ENCODE data around the gene SLC37A4.
"Not testable (repeated sequence)": the region's sequence is repeated elsewhere in the genome, so short reads cannot be mapped to it uniquely, and the experiment has no call there.

Gene SLC37A4

DNA sequence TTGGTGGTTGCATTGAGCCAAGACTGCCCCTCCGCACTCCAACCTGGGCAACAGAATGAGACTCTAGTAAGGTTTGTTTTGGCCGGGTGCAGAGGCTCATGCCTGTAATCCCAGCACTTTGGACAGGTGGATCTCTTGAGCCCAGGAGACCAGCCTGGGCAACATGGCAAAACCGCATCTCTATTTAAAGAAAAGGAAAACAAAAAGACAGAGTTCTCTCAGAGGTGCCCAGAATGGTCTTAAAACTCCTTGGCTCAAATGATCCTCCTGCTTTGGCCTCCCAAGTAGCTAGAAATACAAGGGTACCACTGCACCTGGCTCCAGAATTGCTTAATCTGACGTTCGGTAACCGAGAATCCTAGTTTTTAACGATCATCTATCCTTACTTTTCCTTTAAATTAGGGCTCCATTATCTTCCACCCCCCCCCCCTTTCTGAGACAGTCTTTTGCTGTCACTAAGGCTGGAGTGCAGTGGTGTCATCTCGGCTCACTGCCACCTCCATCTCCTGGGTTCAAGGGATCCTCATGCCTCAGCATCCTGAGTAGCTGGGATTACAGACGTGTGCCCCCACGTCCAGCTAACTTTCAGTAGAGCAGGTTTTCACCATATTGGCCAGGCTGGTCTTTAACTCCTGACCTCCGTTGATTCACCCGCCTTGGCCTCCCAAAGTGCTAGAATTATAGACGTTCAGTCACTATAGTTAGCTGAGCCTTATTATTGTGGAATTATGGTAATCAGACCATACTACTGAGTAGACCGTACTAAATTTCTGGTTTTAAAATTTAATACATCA, 14.3 kb downstream of the SLC37A4 start:
- no peak for DNase-seq

- DNase-seq = no peak
These were observed 15.5 kb downstream of the SLC37A4 start for GRCh38 chr11:119015054-119015611.

- DNase-seq = no peak
These were observed 16.3 kb downstream of the SLC37A4 start for GRCh38 chr11:119014209-119014924.

- DNase-seq = no peak
These were observed 18.0 kb downstream of the SLC37A4 start for GRCh38 chr11:119012629-119013170.

DNA sequence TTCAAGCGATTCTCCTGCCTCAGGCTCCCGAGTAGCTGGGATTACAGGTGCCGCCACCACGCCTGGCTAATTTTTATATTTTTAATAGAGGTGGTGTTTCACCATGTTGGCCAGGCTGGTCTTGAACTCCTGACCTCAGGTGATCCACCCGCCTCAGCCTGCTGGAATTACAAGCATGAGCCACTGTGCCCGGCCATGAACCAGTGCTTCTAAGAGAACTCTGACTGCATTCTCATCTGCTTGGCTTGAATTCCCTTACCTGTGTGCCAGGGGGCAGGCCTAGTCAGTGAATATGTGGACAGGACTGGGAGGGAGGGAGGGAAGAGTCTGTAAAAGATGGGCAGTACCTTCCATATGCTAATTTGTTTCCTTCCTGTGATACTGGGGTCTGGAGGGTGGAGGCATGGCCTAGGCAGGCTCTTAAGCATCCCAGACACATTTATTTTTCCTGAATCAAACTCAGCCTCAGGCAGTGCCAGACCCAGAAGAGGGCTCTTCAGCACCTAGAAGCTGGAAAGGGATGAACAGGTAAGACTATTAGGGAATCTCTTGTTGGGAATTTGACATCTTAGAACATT, 19.1 kb downstream of the SLC37A4 start:
- no peak for DNase-seq

- DNase-seq = no peak
These were observed 24.0 kb downstream of the SLC37A4 start for GRCh38 chr11:119006656-119007055.

DNA sequence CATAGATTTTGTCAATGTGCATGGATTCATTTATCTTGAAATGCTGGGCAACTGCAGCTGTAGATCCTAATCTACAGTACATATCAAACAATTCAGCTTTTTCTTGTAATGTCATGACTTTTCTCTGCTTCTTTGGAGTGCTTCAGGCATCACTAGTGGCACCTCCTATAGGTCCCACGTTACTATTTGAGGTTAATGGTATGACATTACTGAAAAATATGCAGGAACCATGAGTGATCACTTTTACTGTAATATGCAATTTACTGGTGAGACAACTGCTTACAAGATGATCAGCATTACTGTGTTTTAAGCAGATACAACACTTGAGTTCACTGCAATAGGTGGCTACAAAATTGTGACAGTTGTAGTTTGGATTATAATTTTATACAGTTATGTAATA, 29.8 kb downstream of the SLC37A4 start:
- DNase-seq = no peak

- no peak for DNase-seq
These were observed 31.9 kb downstream of the SLC37A4 start for GRCh38 chr11:118998822-118999221.

DNA sequence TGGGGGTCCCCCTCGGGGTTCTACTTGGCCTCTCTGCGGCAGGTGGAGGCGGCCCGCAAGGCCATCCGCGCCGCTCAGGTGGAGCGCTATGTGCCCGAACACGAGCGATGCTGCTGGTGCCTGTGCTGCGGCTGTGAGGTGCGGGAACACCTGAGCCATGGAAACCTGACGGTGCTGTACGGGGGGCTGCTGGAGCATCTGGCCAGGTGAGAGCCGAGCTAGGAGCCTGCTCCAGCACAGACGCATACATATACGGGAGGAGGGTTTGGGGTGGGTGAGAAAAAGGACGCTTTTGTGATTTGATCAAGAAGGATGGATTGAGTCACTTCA, 32.3 kb downstream of the SLC37A4 start:
- no peak for DNase-seq

DNA sequence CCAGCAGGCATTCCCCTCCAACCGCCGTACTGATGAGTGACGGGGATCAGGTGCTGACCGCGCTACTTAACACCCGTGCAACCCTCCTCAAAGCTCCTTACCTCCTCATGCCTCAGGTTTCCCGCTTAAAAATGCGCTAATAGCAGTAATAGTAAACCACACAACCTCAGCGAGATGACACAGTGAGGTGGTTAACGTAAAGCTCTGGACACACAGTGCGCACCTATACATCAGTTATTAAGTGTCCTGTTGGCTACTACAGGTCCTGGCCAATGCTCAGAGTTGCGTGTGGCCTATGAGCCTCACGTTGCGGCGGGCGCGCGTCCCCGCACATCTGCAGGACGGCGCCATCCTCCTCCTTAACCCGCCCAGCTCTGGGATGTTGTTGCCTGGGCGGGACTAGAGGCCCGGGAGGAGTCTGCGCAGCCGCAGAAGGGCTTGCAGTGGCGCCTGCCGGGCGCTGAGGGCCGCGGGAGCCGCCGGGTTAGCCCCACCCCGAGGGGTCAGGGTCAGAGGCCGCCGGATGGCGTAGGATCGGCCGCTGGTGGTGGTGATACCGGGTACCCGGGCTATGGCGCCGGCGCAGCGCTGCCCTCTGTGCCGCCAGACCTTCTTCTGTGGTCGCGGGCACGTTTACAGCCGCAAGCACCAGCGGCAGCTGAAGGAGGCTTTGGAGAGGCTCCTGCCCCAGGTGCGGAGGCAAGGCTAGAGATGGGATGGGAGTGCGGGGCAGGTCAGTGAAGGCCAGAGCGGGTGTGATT, 32.9 kb downstream of the SLC37A4 start, which contains the start of gene CENATAC:
Gene CENATAC (plus strand): TSS at position 512 of the 761 bp plus-strand sequence. CDS start 60 bp downstream, at position 572.
- peak; percentile 73 for DNase-seq

DNA sequence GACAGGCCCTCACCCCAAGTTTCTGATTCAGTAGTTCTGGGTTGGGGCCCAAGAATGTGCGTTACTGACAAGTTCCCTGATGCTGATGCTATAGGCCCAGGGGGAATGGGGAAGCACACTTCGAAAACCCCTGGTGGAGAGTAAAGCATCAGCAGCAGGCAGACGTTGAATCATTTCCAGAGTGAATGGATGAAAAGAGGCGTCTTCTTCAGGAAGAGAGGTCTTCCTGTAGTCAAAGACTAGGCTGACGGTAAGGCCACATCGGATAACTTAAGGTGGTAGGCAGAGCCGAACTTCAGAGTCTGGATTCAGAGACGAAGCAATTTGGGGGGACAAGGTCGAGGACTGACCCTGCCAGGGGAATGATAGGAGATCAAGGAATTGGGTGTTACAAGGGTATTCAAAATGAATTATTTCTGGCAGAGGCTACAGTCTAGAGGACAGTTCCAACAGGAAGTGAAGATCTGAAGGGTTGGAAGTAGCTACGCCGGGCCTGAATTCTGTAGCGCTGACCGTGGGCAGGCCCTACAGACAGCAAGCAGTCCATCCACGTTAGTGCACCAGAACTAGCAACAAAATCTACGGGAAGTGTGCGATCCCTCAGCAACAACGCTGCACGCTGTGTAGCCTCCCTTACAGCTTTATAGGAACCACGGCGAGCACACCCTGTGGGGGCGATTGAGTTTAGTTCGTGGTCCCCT, 33.6 kb downstream of the SLC37A4 start:
- DNase-seq = no peak

- DNase-seq = not testable (repeated sequence)
These were observed 39.1 kb downstream of the SLC37A4 start for GRCh38 chr11:118991486-118992038.

DNA sequence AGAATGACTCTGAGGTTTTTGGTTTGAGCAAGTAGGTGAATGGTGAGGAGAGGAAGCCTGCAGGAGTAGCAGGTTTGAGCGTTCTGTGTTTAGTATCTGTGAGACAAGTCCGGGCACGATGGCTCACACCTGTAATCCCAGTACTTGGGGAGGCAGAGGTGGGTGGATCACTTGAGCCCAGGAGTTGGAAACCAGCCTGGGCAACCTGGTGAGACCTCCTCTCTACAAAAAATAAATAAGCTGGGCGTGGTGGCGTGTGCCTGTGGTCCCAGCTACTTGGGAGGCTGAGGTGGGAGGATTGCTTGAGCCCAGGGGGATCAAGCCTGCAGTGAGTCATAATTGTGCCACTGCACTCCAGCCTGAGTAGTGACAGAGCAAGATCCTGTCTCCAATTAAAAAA, 42.4 kb downstream of the SLC37A4 start:
- no peak for DNase-seq

DNA sequence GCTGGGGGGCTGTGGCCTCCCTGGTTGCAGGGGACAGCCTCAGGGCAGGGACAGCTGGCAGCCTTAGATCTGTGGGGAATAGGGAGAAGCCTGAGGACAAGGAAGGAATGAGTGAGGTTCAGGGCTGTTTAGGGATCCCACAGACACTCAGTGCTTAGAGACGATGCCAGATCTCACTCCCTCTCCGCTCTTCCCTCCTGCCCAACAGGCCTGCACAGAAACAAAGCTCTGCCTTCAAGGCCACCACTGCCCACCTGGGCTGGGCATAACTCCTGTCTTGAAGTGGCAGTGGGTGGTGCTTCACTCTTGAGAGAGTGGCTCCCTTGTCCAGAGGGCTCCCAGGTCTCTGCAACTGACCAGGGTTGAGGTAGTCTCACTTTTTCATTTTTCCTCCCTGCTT, 45.9 kb downstream of the SLC37A4 start:
- no peak for DNase-seq

DNA sequence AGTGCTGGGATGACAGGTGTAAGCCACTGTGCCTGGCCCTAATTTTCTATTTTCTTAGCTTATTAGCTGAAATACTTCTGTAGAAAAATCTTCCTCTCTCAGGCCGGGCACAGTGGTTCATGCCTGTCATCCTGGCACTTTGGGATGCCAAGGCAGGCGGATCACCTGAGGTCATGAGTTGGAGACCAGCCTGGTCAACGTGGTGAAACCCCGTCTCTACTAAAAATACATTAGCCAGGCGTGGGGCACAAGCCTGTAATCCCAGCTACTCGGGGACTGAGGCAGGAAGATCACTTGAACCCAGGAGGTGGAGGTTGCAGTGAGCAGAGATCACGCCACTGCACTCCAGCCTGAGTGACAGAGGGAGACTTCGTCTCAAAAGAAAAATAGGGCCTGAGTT, 46.3 kb downstream of the SLC37A4 start:
- not testable (repeated sequence) for DNase-seq

DNA sequence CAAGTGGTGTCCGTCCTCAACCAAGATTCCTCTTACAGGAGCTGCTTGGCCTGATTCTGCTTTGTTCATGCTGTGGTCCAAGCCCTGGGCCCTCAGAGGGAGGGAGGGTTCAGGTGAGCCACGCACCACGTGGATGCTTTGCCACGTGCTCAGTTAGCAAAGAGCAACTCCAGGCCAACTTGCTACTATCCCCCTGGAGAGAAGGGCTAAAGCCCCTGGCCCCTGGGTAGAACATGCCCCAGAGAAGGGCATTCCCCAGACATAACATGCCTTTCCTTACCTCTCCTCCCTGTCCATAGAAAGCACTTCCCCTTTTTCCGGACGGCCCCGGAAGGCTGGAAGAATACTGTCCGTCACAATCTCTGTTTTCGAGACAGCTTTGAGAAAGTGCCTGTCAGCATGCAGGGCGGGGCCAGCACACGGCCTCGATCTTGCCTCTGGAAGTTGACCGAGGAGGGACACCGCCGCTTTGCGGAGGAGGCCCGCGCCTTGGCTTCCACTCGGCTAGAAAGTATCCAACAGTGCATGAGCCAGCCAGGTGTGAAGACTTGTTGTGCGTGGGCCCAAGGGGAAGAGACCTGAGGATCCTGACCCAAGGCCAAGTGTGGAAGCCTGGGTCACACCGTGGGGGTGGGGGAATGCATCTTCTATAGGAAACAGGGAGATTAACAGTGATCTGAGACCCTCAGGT, 50.3 kb downstream of the SLC37A4 start:
- no peak for DNase-seq

DNA sequence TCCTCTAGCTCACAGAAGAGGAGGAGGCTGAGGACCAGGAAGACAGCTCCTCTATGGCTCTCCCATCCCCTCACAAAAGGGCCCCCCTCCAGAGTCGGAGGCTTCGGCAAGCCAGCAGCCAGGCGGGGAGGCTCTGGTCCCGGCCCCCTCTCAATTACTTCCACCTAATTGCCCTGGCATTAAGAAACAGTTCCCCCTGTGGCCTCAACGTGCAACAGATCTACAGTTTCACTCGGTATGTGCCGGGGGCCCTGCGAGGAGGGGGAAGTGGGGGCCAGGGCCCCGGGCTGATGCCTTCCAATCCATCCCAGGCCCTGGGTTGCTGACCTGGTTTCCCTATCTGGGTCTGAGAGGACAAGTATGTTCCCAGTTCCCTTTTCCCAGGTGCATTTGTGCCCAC, 51.2 kb downstream of the SLC37A4 start:
- no peak for DNase-seq

GRCh38 chr11:118975771-118976709, 54.6 kb downstream of the SLC37A4 start:
- no peak for DNase-seq

Data from NCI-H1436 treated with DMSO at 0.1 percent for 48 hours (cell line).